SK-N-MC (cell line): ENCODE results near the gene SLC27A4.

Experiments used
- EZH2 ChIP-seq: fragments of 200-600 bp; sonication (generic); IDR thresholded peaks from one replicate; pipeline ENCODE4 v1.6.1; 2017; ENCODE audit warnings: antibody characterized with exemption
- FOXP2 ChIP-seq: optimal IDR thresholded peaks from 2 replicates; pipeline ENCODE3; 2011; ENCODE audit warnings: mild to moderate bottlenecking, moderate library complexity; ENCODE audit not compliant: insufficient read depth; ENCODE audit errors: extremely low read length, control extremely low read depth

- TF ChIP-seq EZH2 (no peak), FOXP2 (no peak)
Observed at GRCh38 chr9:128349772-128350171, 9.4 kb downstream of the SLC27A4 start.
